ENCODE measurements around the gene CDH24.

Gene CDH24

GRCh38 chr14:23094666-23095195 is 37.4 kb upstream of the CDH24 start, which contains the start of gene ACIN1:
Gene ACIN1, minus strand, starts transcription at chr14:23095136. Its CDS starts 24 bp downstream, at chr14:23095112.
- peak in 2 of 3 donors; percentile 97 to 98 for DNase-seq
- Histone ChIP-seq H3K4me1 (ENCODE audit: control extremely low read depth in 1 of 4, control insufficient read depth in 4 of 4, insufficient read depth in 4 of 4, low read length in 3 of 4) (peaks cover 15 to 33% (median 20%) of the 10 kb centered on the region in 4 experiments), H3K9me3 (ENCODE audit: control extremely low read depth in 1 of 5, control insufficient read depth in 4 of 5, insufficient read depth in 2 of 5, low read depth in 1 of 5, low read length in 4 of 5) (no peaks in the 10 kb centered on the region), H3K4me3 (ENCODE audit: control insufficient read depth in 1 of 7, extremely low read depth in 1 of 7, insufficient read depth in 4 of 7, low read depth in 2 of 7, low read length in 6 of 7) (peak within 1 kb of the TSS; percentile 85 to 100 (median 96)), H3K36me3 (ENCODE audit: control insufficient read depth in 4 of 4, insufficient read depth in 4 of 4, low read length in 3 of 4) (peaks cover 10 to 52% (median 34%) of the 10 kb centered on the region in 4 experiments), H3K27me3 (replicated peaks in 2 of 5; ENCODE audit: control insufficient read depth in 4 of 5, insufficient read depth in 5 of 5, low read length in 4 of 5) (no peaks in the 10 kb centered on the region), H3K27ac (ENCODE audit: insufficient read depth in 1 of 2, low read depth in 1 of 2, low read length in 2 of 2, poor library complexity in 1 of 2, severe bottlenecking in 2 of 2) (peak within 1 kb of the TSS; percentile 98 to 99)
- WGBS (ENCODE audit: insufficient coverage), result 0% methylated on average over 55 of the region's 55 CpGs
- ChIA-PET POLR2A (interaction anchor here (0.6 to 2.4 kb wide), 10 partner anchors 9 to 159 kb away, joined by 3 to 16 read pairs (median 4); no protein-coding TSS in a partner anchor), CTCF (interaction anchor here (0.6 to 3.5 kb wide), 16 partner anchors 9 to 198 kb away, joined by 3 to 34 read pairs (median 8); partner anchors contain the start of genes CDH24 and CEBPE)

DNA sequence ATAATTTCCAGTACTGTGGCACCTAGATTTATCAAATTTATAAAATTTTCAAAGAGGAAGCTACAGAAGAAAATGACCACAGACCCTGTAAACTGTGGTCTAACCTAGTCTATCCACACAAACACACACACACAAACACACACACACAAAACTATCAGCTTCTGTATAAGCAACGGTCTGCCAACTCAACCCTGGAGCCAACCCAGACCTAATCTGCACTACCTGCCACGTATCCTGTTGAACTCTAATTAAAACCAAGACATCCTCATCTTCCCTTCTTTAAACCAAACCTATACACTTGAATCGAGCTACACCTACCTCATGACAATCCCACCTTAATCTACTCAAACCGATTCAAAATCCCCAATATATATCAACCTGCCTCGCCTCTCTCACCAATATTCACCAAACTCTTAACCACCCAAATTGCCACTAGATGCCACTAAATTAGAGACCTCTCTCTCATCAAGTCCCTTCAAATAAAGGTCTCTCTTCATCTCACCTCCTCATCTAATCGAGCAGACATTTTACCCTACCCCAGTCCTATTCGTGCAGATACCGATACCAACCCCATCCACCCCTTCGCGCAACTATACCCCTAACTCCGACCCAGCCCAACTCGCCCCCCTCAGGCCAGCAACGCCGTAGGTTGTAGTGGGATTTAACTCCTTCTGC is 36.8 kb upstream of the CDH24 start:
- H3K36me3 ChIP-seq (ENCODE audit: control insufficient read depth in 4 of 4, insufficient read depth in 4 of 4, low read length in 3 of 4), result peaks cover 14 to 58% (median 36%) of the 10 kb centered on the region in 4 experiments
- DNase-seq, result peak; percentile 48 to 91 (median 64)
- ChIA-PET CTCF (interaction anchor here (0.9 to 3.5 kb wide), 13 partner anchors 8 to 99 kb away, joined by 3 to 34 read pairs (median 9); partner anchors contain the start of gene CEBPE), POLR2A (interaction anchor here (1.0 to 2.4 kb wide), 6 partner anchors 8 to 24 kb away, joined by 3 to 16 read pairs (median 4); no protein-coding TSS in a partner anchor)
- peak overlapping the region; percentile 98 to 99 for H3K27ac ChIP-seq (ENCODE audit: insufficient read depth in 1 of 2, low read depth in 1 of 2, low read length in 2 of 2, poor library complexity in 1 of 2, severe bottlenecking in 2 of 2)
- 2% methylated on average over 9 of the region's 14 CpGs for WGBS (ENCODE audit: insufficient coverage)
- peak overlapping the region; percentile 85 to 100 (median 96) for H3K4me3 ChIP-seq (ENCODE audit: control insufficient read depth in 1 of 7, extremely low read depth in 1 of 7, insufficient read depth in 4 of 7, low read depth in 2 of 7, low read length in 6 of 7)
- H3K27me3 ChIP-seq (replicated peaks in 2 of 5; ENCODE audit: control insufficient read depth in 4 of 5, insufficient read depth in 5 of 5, low read length in 4 of 5), result no peaks in the 10 kb centered on the region
- H3K4me1 ChIP-seq (ENCODE audit: control extremely low read depth in 1 of 4, control insufficient read depth in 4 of 4, insufficient read depth in 4 of 4, low read length in 3 of 4), result peaks cover 15 to 33% (median 20%) of the 10 kb centered on the region in 4 experiments
- no peaks in the 10 kb centered on the region for H3K9me3 ChIP-seq (ENCODE audit: control extremely low read depth in 1 of 5, control insufficient read depth in 4 of 5, insufficient read depth in 2 of 5, low read depth in 1 of 5, low read length in 4 of 5)

- peaks cover 16 to 58% (median 35%) of the 10 kb centered on the region in 4 experiments for H3K36me3 ChIP-seq (ENCODE audit: control insufficient read depth in 4 of 4, insufficient read depth in 4 of 4, low read length in 3 of 4)
- 91% methylated on average over 1 of the region's 2 CpGs for WGBS (ENCODE audit: insufficient coverage)
Measured at GRCh38 chr14:23093526-23093925, 36.2 kb upstream of the CDH24 start.

GRCh38 chr14:23093104-23093503 is 35.8 kb upstream of the CDH24 start:
- no peaks in the 10 kb centered on the region for H3K27me3 ChIP-seq (replicated peaks in 2 of 5; ENCODE audit: control insufficient read depth in 4 of 5, insufficient read depth in 5 of 5, low read length in 4 of 5)

More at GRCh38 chr14:23093526-23093925, 36.2 kb upstream of the CDH24 start:
- H3K4me1 ChIP-seq (ENCODE audit: control extremely low read depth in 1 of 4, control insufficient read depth in 4 of 4, insufficient read depth in 4 of 4, low read length in 3 of 4), result peaks cover 15 to 33% (median 20%) of the 10 kb centered on the region in 4 experiments
- peak overlapping the region in 1 of 2 experiments; percentile 99 for H3K27ac ChIP-seq (ENCODE audit: insufficient read depth in 1 of 2, low read depth in 1 of 2, low read length in 2 of 2, poor library complexity in 1 of 2, severe bottlenecking in 2 of 2)
- DNase-seq, result no peak
- POLR2A ChIA-PET, result interaction anchor here (1.5 kb wide), 1 partner anchor 11 kb away, joined by 3 read pairs; no protein-coding TSS in a partner anchor
- H3K9me3 ChIP-seq (ENCODE audit: control extremely low read depth in 1 of 5, control insufficient read depth in 4 of 5, insufficient read depth in 2 of 5, low read depth in 1 of 5, low read length in 4 of 5), result no peaks in the 10 kb centered on the region
- CTCF ChIA-PET, result interaction anchor here (1.8 to 3.5 kb wide), 5 partner anchors 16 to 32 kb away, joined by 6 to 34 read pairs (median 24); no protein-coding TSS in a partner anchor
- peak overlapping the region in 6 of 7 experiments; percentile 85 to 100 (median 96) for H3K4me3 ChIP-seq (ENCODE audit: control insufficient read depth in 1 of 7, extremely low read depth in 1 of 7, insufficient read depth in 4 of 7, low read depth in 2 of 7, low read length in 6 of 7)
- H3K27me3 ChIP-seq (replicated peaks in 2 of 5; ENCODE audit: control insufficient read depth in 4 of 5, insufficient read depth in 5 of 5, low read length in 4 of 5), result no peaks in the 10 kb centered on the region

GRCh38 chr14:23091294-23092225 is 34.2 kb upstream of the CDH24 start:
- WGBS (ENCODE audit: insufficient coverage), result 80% methylated on average over 5 of the region's 12 CpGs
- Histone ChIP-seq H3K27ac (ENCODE audit: insufficient read depth in 1 of 2, low read depth in 1 of 2, low read length in 2 of 2, poor library complexity in 1 of 2, severe bottlenecking in 2 of 2) (no peak overlapping the region), H3K4me3 (ENCODE audit: control insufficient read depth in 1 of 7, extremely low read depth in 1 of 7, insufficient read depth in 4 of 7, low read depth in 2 of 7, low read length in 6 of 7) (no peak overlapping the region), H3K4me1 (ENCODE audit: control extremely low read depth in 1 of 4, control insufficient read depth in 4 of 4, insufficient read depth in 4 of 4, low read length in 3 of 4) (peaks cover 12 to 26% (median 15%) of the 10 kb centered on the region in 4 experiments), H3K36me3 (ENCODE audit: control insufficient read depth in 4 of 4, insufficient read depth in 4 of 4, low read length in 3 of 4) (peaks cover 21 to 65% (median 41%) of the 10 kb centered on the region in 4 experiments), H3K27me3 (replicated peaks in 2 of 5; ENCODE audit: control insufficient read depth in 4 of 5, insufficient read depth in 5 of 5, low read length in 4 of 5) (no peaks in the 10 kb centered on the region), H3K9me3 (ENCODE audit: control extremely low read depth in 1 of 5, control insufficient read depth in 4 of 5, insufficient read depth in 2 of 5, low read depth in 1 of 5, low read length in 4 of 5) (no peaks in the 10 kb centered on the region)
- DNase-seq, result no peak
- CTCF ChIA-PET, result interaction anchor here (0.7 to 14.0 kb wide), 11 partner anchors 9 to 34 kb away, joined by 3 to 153 read pairs (median 3); no protein-coding TSS in a partner anchor
- POLR2A ChIA-PET, result no interaction called here

More at GRCh38 chr14:23093104-23093503, 35.8 kb upstream of the CDH24 start:
- Histone ChIP-seq H3K4me3 (ENCODE audit: control insufficient read depth in 1 of 7, extremely low read depth in 1 of 7, insufficient read depth in 4 of 7, low read depth in 2 of 7, low read length in 6 of 7) (peak overlapping the region in 3 of 7 experiments; percentile 85 to 100 (median 89)), H3K27ac (ENCODE audit: insufficient read depth in 1 of 2, low read depth in 1 of 2, low read length in 2 of 2, poor library complexity in 1 of 2, severe bottlenecking in 2 of 2) (peak overlapping the region in 1 of 2 experiments; percentile 99), H3K36me3 (ENCODE audit: control insufficient read depth in 4 of 4, insufficient read depth in 4 of 4, low read length in 3 of 4) (peaks cover 16 to 58% (median 35%) of the 10 kb centered on the region in 4 experiments), H3K9me3 (ENCODE audit: control extremely low read depth in 1 of 5, control insufficient read depth in 4 of 5, insufficient read depth in 2 of 5, low read depth in 1 of 5, low read length in 4 of 5) (no peaks in the 10 kb centered on the region), H3K4me1 (ENCODE audit: control extremely low read depth in 1 of 4, control insufficient read depth in 4 of 4, insufficient read depth in 4 of 4, low read length in 3 of 4) (peaks cover 15 to 33% (median 20%) of the 10 kb centered on the region in 4 experiments)
- ChIA-PET POLR2A (no interaction called here), CTCF (interaction anchor here (0.9 to 14.0 kb wide), 5 partner anchors 9 to 35 kb away, joined by 3 to 153 read pairs (median 7); no protein-coding TSS in a partner anchor)
- 100% methylated on average over 1 of the region's 2 CpGs for WGBS (ENCODE audit: insufficient coverage)
- DNase-seq, result no peak

DNA sequence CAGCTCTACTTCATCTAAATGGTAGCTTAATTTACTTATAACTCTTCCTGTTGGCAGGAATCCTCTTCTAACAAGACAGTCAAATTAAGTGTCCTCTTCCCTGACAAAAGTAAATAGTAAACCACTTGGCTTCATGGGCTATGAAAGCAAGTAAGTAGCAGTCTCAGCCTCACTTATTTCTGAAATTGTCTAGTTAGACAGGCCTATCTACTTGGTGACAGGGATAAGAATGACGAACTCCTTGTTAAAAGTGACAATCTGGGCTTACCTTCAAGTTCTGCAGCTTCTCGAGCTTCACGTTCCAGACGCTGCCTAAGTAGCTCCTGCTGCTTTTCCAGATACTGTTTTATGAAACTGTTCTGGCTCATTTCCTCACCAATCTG is 32.9 kb upstream of the CDH24 start:
- DNase-seq, result no peak
- H3K9me3 ChIP-seq (ENCODE audit: control extremely low read depth in 1 of 5, control insufficient read depth in 4 of 5, insufficient read depth in 2 of 5, low read depth in 1 of 5, low read length in 4 of 5), result no peaks in the 10 kb centered on the region
- H3K27me3 ChIP-seq (replicated peaks in 2 of 5; ENCODE audit: control insufficient read depth in 4 of 5, insufficient read depth in 5 of 5, low read length in 4 of 5), result no peaks in the 10 kb centered on the region
- H3K4me3 ChIP-seq (ENCODE audit: control insufficient read depth in 1 of 7, extremely low read depth in 1 of 7, insufficient read depth in 4 of 7, low read depth in 2 of 7, low read length in 6 of 7), result no peak overlapping the region
- no peak overlapping the region for H3K27ac ChIP-seq (ENCODE audit: insufficient read depth in 1 of 2, low read depth in 1 of 2, low read length in 2 of 2, poor library complexity in 1 of 2, severe bottlenecking in 2 of 2)
- peaks cover 9 to 19% (median 11%) of the 10 kb centered on the region in 4 experiments for H3K4me1 ChIP-seq (ENCODE audit: control extremely low read depth in 1 of 4, control insufficient read depth in 4 of 4, insufficient read depth in 4 of 4, low read length in 3 of 4)
- 98% methylated on average over 4 of the region's 4 CpGs for WGBS (ENCODE audit: insufficient coverage)
- CTCF ChIA-PET, result interaction anchor here (0.8 to 14.0 kb wide), 6 partner anchors 9 to 162 kb away, joined by 3 to 153 read pairs (median 8); partner anchors contain the start of gene CDH24
- peaks cover 30 to 78% (median 52%) of the 10 kb centered on the region in 4 experiments for H3K36me3 ChIP-seq (ENCODE audit: control insufficient read depth in 4 of 4, insufficient read depth in 4 of 4, low read length in 3 of 4)
- POLR2A ChIA-PET, result interaction anchor here (0.8 kb wide), 1 partner anchor 18 kb away, joined by 11 read pairs; no protein-coding TSS in a partner anchor
